Spleen (tissue), 11 donors: ENCODE measurements around the gene TMEM175. TPM values are rescaled to one million over a fixed set of nuclear protein-coding genes. Genes with fewer than 3 reads are reported as not detected.
"Not testable (repeated sequence)": the region's sequence is repeated elsewhere in the genome, so short reads cannot be mapped to it uniquely, and the experiment has no call there.

ENCODE experiments used
- DNase-seq: peaks from one replicate; pipeline ENCODE4 v3.0.0-alpha.2; 2020
- H3K27ac ChIP-seq, 8 donors: fragments of 200-600 bp; sonication (generic) in 7 of 8; 1 replicate in 4 of 8; 2 replicates in 4 of 8; pipeline versions ENCODE4 v1.5.0 to v1.8.0; 2016 to 2021; ENCODE audit warnings: inconsistent platforms in 4 of 8, mild to moderate bottlenecking in 4 of 8, moderate library complexity in 1 of 8
- H3K27me3 ChIP-seq, 7 donors: fragments of 200-600 bp; sonication (generic) in 6 of 7; replicated peaks in 1 of 7; 1 replicate in 4 of 7; 2 replicates in 3 of 7; pipeline versions ENCODE4 v1.5.0 to v1.8.0; 2016 to 2021; ENCODE audit warnings: inconsistent platforms in 3 of 7, mild to moderate bottlenecking in 1 of 7
- H3K36me3 ChIP-seq, 6 donors: fragments of 200-600 bp; sonication (generic) in 5 of 6; 1 replicate in 4 of 6; 2 replicates in 2 of 6; pipeline versions ENCODE4 v1.5.0 to v1.8.0; 2016 to 2021; ENCODE audit warnings: inconsistent platforms in 2 of 6
- H3K4me1 ChIP-seq, 6 donors: fragments of 200-600 bp; sonication (generic) in 5 of 6; 1 replicate in 3 of 6; 2 replicates in 3 of 6; pipeline versions ENCODE4 v1.5.0 to v1.8.0; 2016 to 2021; ENCODE audit warnings: inconsistent platforms in 3 of 6
- H3K4me3 ChIP-seq, 8 donors: fragments of 200-600 bp; sonication (generic) in 7 of 8; 1 replicate in 4 of 8; 2 replicates in 4 of 8; pipeline versions ENCODE4 v1.5.0 to v1.8.0; 2016 to 2021; ENCODE audit warnings: inconsistent platforms in 4 of 8, mild to moderate bottlenecking in 4 of 8, moderate library complexity in 2 of 8
- H3K9me3 ChIP-seq, 8 donors: fragments of 200-600 bp; sonication (generic) in 7 of 8; 1 replicate in 4 of 8; 2 replicates in 4 of 8; pipeline versions ENCODE4 v1.5.0 to v1.8.0; 2016 to 2021; ENCODE audit warnings: inconsistent platforms in 4 of 8
- POLR2A ChIP-seq, 3 donors: fragments of 450-650 bp; IDR thresholded peaks; one replicate each; pipeline ENCODE4 v1.5.1; 2017; ENCODE audit warnings: antibody characterized with exemption in 3 of 3, mild to moderate bottlenecking in 1 of 3
- POLR2AphosphoS5 ChIP-seq, 3 donors: sonication (generic); formaldehyde crosslinking; IDR thresholded peaks; one replicate each; pipeline ENCODE4 v1.5.1; 2017; ENCODE audit warnings: antibody characterized with exemption in 3 of 3
- WGBS, 5 donors: extraction: QIAGEN DNeasy Blood & Tissue Kit in 3 of 5; methylation state at CpG; one replicate each; pipeline versions ENCODE4 v1.1.5 to v1.1.7; 2013 to 2018; 5-methylcytosine and 5-hydroxymethylcytosine counted together
- intact Hi-C: fragments of 100-400 bp; cut with DNase I; formaldehyde crosslinking; loops from one replicate; pipeline ENCODE4 v1.15.0; 2023; ENCODE audit warnings: low total_unique reads
- polyA plus RNA-seq, 3 donors: library from polyadenylated mRNA; stranded (reverse); fragments of 200-250 nt; gene quantifications; one replicate each; pipeline ENCODE4 v1.2.1, GENCODE V29; 2013
- total RNA-seq, 7 donors: library from RNA; depleted of rRNA in 3 of 7; stranded (reverse); fragments of >200 nt in 3 of 7; fragmentation: NEBNext Ultra II Directional in 4 of 7; extraction: Animal tissue kit (Norgen Biotek cat#: 25700) in 4 of 7; gene quantifications; one replicate each; pipeline versions ENCODE4 v1.1.0 to v1.2.1, GENCODE V29; 2016 to 2021
- TF ChIP-seq, protein P1 (sequence below), 11 experiments: fragments of 200-600 bp in 7 of 11; fragments of 450-650 bp in 4 of 11; sonication (generic) in 4 of 11; IDR thresholded peaks in 8 of 11; conservative IDR thresholded peaks in 3 of 11; 1 replicate in 7 of 11; 2 replicates in 4 of 11; pipeline versions ENCODE4 v1.4.0 to v1.8.0; 2016 to 2021; ENCODE audit warnings: antibody characterized with exemption in 11 of 11, inconsistent platforms in 4 of 11, mild to moderate bottlenecking in 1 of 11
- donor health status: healthy with polysubstance abuse.
- donor health status: DM: no; HTN: no; CAD: no; lungs with moderate emphysema.
- donor health status: DM: no; HTN: no; CAD: no.
- donor health status: Bipolar disorder and iron deficiency.
- donor health status: healthy.
- donor health status: DM: no; HTN: no; CAD: no.
- donor health status: DM: yes; HTN: yes; CAD: no.

The TMEM175 gene
- total and polyA plus RNA-seq, 10 donors, result 38.2 to 83.9 (median 60.4) TPM

DNA sequence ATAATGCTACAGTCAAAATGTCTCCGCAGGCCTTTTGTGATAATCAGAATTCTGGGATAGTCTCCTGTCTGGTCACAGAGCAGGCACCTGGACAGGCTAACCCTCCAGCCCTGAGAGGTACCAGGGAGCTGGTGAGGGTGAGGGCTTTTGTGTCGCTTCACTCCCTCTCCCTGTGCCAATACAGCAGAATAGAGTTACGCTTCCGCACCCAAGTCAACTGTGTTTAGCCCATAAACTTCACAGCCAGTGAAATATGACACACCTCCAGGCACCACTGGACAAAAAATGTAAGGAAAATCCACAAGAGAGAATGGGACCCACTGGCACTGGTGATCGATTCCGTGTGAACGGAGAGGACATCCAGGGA is 1.4 kb upstream of the TMEM175 start:
- Histone ChIP-seq H3K36me3 (peaks cover 0 to 22% (median 0%) of the 10 kb centered on the region in 6 donors), H3K4me3 (peak overlapping the region; percentile 9 to 99 (median 91)), H3K4me1 (peaks cover 34 to 84% (median 79%) of the 10 kb centered on the region in 6 donors), H3K9me3 (no peaks in the 10 kb centered on the region), H3K27me3 (no peaks in the 10 kb centered on the region), H3K27ac (peak overlapping the region; percentile 29 to 98 (median 94))
- TF ChIP-seq, protein P1, sequence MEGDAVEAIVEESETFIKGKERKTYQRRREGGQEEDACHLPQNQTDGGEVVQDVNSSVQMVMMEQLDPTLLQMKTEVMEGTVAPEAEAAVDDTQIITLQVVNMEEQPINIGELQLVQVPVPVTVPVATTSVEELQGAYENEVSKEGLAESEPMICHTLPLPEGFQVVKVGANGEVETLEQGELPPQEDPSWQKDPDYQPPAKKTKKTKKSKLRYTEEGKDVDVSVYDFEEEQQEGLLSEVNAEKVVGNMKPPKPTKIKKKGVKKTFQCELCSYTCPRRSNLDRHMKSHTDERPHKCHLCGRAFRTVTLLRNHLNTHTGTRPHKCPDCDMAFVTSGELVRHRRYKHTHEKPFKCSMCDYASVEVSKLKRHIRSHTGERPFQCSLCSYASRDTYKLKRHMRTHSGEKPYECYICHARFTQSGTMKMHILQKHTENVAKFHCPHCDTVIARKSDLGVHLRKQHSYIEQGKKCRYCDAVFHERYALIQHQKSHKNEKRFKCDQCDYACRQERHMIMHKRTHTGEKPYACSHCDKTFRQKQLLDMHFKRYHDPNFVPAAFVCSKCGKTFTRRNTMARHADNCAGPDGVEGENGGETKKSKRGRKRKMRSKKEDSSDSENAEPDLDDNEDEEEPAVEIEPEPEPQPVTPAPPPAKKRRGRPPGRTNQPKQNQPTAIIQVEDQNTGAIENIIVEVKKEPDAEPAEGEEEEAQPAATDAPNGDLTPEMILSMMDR (IDR thresholded peaks at IDR 0.05 in 8 of 11, conservative IDR thresholded peaks at IDR 0.05 in 3 of 11), result no peak
- TF ChIP-seq POLR2AphosphoS5 (IDR thresholded peaks at IDR 0.05), result no peak
- no peak for TF ChIP-seq POLR2A (IDR thresholded peaks at IDR 0.05)
- intact Hi-C loops, result loop anchor here (5.0 kb wide), 1 partner anchor 41 kb away; the partner anchor contains the start of gene DGKQ
- 67 to 73% (median 69%) methylated on average over 7 of the region's 7 CpGs for WGBS, 5 donors
- peak; percentile 32 for DNase-seq

GRCh38 chr4:931194-931959 is 883 bp upstream of the TMEM175 start:
- 1 to 6% (median 4%) methylated on average over 21 to 31 of the region's 31 CpGs for WGBS, 5 donors
- H3K9me3 ChIP-seq, result no peaks in the 10 kb centered on the region
- H3K27me3 ChIP-seq, result no peaks in the 10 kb centered on the region
- peaks cover 0 to 16% (median 0%) of the 10 kb centered on the region in 6 donors for H3K36me3 ChIP-seq
- H3K4me3 ChIP-seq, result peak overlapping the region; percentile 75 to 99 (median 92)
- no peak for DNase-seq
- H3K4me1 ChIP-seq, result peaks cover 34 to 84% (median 77%) of the 10 kb centered on the region in 6 donors
- intact Hi-C loops, result loop anchor here (5.0 kb wide), 1 partner anchor 41 kb away; the partner anchor contains the start of gene DGKQ
- TF ChIP-seq, protein P1 (IDR thresholded peaks at IDR 0.05 in 8 of 11, conservative IDR thresholded peaks at IDR 0.05 in 3 of 11), result no peak
- TF ChIP-seq POLR2A (IDR thresholded peaks at IDR 0.05) (no peak), POLR2AphosphoS5 (IDR thresholded peaks at IDR 0.05) (no peak)
- peak overlapping the region; percentile 84 to 98 (median 94) for H3K27ac ChIP-seq

DNA sequence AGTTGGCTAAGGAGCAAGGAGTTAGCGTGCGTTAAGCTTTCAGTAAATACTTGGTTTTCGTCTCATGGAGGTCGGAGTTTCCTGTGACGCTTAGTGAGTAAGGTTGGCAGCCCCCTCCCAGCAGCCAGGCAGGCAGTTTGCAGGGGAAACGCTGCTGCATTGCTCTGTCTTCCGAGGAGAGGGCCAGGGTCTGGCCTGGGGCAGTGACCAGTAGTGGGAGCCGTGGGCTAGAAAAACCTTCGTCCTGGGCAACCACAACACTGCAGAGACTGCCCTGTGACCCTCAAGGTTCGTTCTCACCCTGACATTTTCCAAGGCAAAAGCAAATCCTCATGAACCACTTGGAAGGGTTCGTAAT is 432 bp downstream of the TMEM175 start:
- intact Hi-C loops, result loop anchor here (5.0 kb wide), 1 partner anchor 40 kb away; the partner anchor contains the start of gene DGKQ
- Histone ChIP-seq H3K4me3 (peak overlapping the region; percentile 75 to 99 (median 92)), H3K9me3 (no peaks in the 10 kb centered on the region), H3K27ac (peak overlapping the region; percentile 84 to 98 (median 94)), H3K36me3 (peaks cover 0 to 14% (median 0%) of the 10 kb centered on the region in 6 donors), H3K4me1 (peaks cover 40 to 93% (median 81%) of the 10 kb centered on the region in 6 donors), H3K27me3 (no peaks in the 10 kb centered on the region)
- no peak for TF ChIP-seq POLR2A (IDR thresholded peaks at IDR 0.05)
- TF ChIP-seq, protein P1 (IDR thresholded peaks at IDR 0.05 in 8 of 11, conservative IDR thresholded peaks at IDR 0.05 in 3 of 11), result no peak
- no peak for TF ChIP-seq POLR2AphosphoS5 (IDR thresholded peaks at IDR 0.05)
- no peak for DNase-seq
- 4 to 6% (median 5%) methylated on average over 11 of the region's 11 CpGs for WGBS, 5 donors

GRCh38 chr4:939508-939907 is 7.2 kb downstream of the TMEM175 start:
- H3K4me3 ChIP-seq, H3K27ac ChIP-seq, intact Hi-C loops, H3K27me3 ChIP-seq, H3K9me3 ChIP-seq: not testable (repeated sequence)
- Histone ChIP-seq H3K4me1 (peaks cover 15 to 37% (median 23%) of the 10 kb centered on the region in 6 donors), H3K36me3 (peaks cover 0 to 17% (median 2%) of the 10 kb centered on the region in 6 donors)
- peak; percentile 2 for DNase-seq
- 83 to 88% (median 85%) methylated on average over 4 of the region's 4 CpGs for WGBS, 5 donors
